ENCODE measurements around the gene FBXL13.

The FBXL13 gene

GRCh38 chr7:102938679-102939078 lies 135.9 kb downstream of the FBXL13 start:
- DNase-seq (ENCODE audit: low read depth), result no peak
- no peak for TF ChIP-seq CTCF (IDR thresholded peaks at IDR 0.05; ENCODE audit: control insufficient read depth, extremely low read depth, insufficient read depth)
- H3K4me3 ChIP-seq (ENCODE audit: low read depth, low read length), result no peak overlapping the region

GRCh38 chr7:102935450-102936115 lies 139.0 kb downstream of the FBXL13 start:
- H3K4me3 ChIP-seq (ENCODE audit: low read depth, low read length), result no peak overlapping the region
- no peak for TF ChIP-seq CTCF (IDR thresholded peaks at IDR 0.05; ENCODE audit: control insufficient read depth, extremely low read depth, insufficient read depth)
- no peak for DNase-seq (ENCODE audit: low read depth)

- H3K4me3 ChIP-seq (ENCODE audit: low read depth, low read length), result no peak overlapping the region
- no peak for DNase-seq (ENCODE audit: low read depth)
- TF ChIP-seq CTCF (IDR thresholded peaks at IDR 0.05; ENCODE audit: control insufficient read depth, extremely low read depth, insufficient read depth), result no peak
Measured at GRCh38 chr7:102934701-102935100, 139.9 kb downstream of the FBXL13 start.

- DNase-seq (ENCODE audit: low read depth), result no peak
- TF ChIP-seq CTCF (IDR thresholded peaks at IDR 0.05; ENCODE audit: control insufficient read depth, extremely low read depth, insufficient read depth), result no peak
- no peak overlapping the region for H3K4me3 ChIP-seq (ENCODE audit: low read depth, low read length)
Measured at GRCh38 chr7:102934239-102934638, 140.4 kb downstream of the FBXL13 start.

- H3K4me3 ChIP-seq (ENCODE audit: low read depth, low read length), result no peak overlapping the region
- DNase-seq (ENCODE audit: low read depth), result no peak
- TF ChIP-seq CTCF (IDR thresholded peaks at IDR 0.05; ENCODE audit: control insufficient read depth, extremely low read depth, insufficient read depth), result no peak
Measured at GRCh38 chr7:102933763-102934162, 140.8 kb downstream of the FBXL13 start.

- no peak overlapping the region for H3K4me3 ChIP-seq (ENCODE audit: low read depth, low read length)
- TF ChIP-seq CTCF (IDR thresholded peaks at IDR 0.05; ENCODE audit: control insufficient read depth, extremely low read depth, insufficient read depth), result no peak
- no peak for DNase-seq (ENCODE audit: low read depth)
Measured at GRCh38 chr7:102931757-102932156, 142.8 kb downstream of the FBXL13 start.

- H3K4me3 ChIP-seq (ENCODE audit: low read depth, low read length), result no peak overlapping the region
- DNase-seq (ENCODE audit: low read depth), result no peak
- no peak for TF ChIP-seq CTCF (IDR thresholded peaks at IDR 0.05; ENCODE audit: control insufficient read depth, extremely low read depth, insufficient read depth)
Measured at GRCh38 chr7:102927312-102927933, 147.2 kb downstream of the FBXL13 start.
